Measurements from ENCODE around the gene SYCP2L. TPM values are rescaled to one million over a fixed set of nuclear protein-coding genes. Genes with fewer than 3 reads are reported as not detected.
"Not testable (repeated sequence)": the region's sequence is repeated elsewhere in the genome, so short reads cannot be mapped to it uniquely, and the experiment has no call there.

SYCP2L gene
- polyA plus RNA-seq, 1 donor from 2014 or later, result 9.4 TPM

GRCh38 chr6:10981409-10981808 lies 94.6 kb downstream of the SYCP2L start:
- TF ChIP-seq RAD21 (conservative IDR thresholded peaks at IDR 0.05), result no peak
- TF ChIP-seq EP300 (conservative IDR thresholded peaks at IDR 0.05; ENCODE audit: poor library complexity, severe bottlenecking), result no peak
- TF ChIP-seq TAF1 (IDR thresholded peaks at IDR 0.05; ENCODE audit: low read depth), result no peak
- no peak for TF ChIP-seq SMC3 (conservative IDR thresholded peaks at IDR 0.05; ENCODE audit: poor library complexity)
- TF ChIP-seq EZH2 (IDR thresholded peaks at IDR 0.05; ENCODE audit: borderline replicate concordance, insufficient read depth, low read length, poor library complexity, severe bottlenecking), result no peak
- no peak for TF ChIP-seq POLR2AphosphoS5 (IDR thresholded peaks at IDR 0.05)
- TF ChIP-seq, protein P1, sequence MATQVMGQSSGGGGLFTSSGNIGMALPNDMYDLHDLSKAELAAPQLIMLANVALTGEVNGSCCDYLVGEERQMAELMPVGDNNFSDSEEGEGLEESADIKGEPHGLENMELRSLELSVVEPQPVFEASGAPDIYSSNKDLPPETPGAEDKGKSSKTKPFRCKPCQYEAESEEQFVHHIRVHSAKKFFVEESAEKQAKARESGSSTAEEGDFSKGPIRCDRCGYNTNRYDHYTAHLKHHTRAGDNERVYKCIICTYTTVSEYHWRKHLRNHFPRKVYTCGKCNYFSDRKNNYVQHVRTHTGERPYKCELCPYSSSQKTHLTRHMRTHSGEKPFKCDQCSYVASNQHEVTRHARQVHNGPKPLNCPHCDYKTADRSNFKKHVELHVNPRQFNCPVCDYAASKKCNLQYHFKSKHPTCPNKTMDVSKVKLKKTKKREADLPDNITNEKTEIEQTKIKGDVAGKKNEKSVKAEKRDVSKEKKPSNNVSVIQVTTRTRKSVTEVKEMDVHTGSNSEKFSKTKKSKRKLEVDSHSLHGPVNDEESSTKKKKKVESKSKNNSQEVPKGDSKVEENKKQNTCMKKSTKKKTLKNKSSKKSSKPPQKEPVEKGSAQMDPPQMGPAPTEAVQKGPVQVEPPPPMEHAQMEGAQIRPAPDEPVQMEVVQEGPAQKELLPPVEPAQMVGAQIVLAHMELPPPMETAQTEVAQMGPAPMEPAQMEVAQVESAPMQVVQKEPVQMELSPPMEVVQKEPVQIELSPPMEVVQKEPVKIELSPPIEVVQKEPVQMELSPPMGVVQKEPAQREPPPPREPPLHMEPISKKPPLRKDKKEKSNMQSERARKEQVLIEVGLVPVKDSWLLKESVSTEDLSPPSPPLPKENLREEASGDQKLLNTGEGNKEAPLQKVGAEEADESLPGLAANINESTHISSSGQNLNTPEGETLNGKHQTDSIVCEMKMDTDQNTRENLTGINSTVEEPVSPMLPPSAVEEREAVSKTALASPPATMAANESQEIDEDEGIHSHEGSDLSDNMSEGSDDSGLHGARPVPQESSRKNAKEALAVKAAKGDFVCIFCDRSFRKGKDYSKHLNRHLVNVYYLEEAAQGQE (IDR thresholded peaks at IDR 0.05; ENCODE audit: borderline replicate concordance), result no peak
- TF ChIP-seq, protein P2, sequence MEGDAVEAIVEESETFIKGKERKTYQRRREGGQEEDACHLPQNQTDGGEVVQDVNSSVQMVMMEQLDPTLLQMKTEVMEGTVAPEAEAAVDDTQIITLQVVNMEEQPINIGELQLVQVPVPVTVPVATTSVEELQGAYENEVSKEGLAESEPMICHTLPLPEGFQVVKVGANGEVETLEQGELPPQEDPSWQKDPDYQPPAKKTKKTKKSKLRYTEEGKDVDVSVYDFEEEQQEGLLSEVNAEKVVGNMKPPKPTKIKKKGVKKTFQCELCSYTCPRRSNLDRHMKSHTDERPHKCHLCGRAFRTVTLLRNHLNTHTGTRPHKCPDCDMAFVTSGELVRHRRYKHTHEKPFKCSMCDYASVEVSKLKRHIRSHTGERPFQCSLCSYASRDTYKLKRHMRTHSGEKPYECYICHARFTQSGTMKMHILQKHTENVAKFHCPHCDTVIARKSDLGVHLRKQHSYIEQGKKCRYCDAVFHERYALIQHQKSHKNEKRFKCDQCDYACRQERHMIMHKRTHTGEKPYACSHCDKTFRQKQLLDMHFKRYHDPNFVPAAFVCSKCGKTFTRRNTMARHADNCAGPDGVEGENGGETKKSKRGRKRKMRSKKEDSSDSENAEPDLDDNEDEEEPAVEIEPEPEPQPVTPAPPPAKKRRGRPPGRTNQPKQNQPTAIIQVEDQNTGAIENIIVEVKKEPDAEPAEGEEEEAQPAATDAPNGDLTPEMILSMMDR (IDR thresholded peaks at IDR 0.05; ENCODE audit: poor library complexity, severe bottlenecking), result no peak
- no peak for TF ChIP-seq MXI1 (conservative IDR thresholded peaks at IDR 0.05; ENCODE audit: poor library complexity, severe bottlenecking)
- Histone ChIP-seq H3K9ac (ENCODE audit: low read length) (no peak overlapping the region), H3K9me2 (ENCODE audit: insufficient read depth, low read length) (no peaks in the 10 kb centered on the region)

GRCh38 chr6:10984959-10985358 lies 98.1 kb downstream of the SYCP2L start:
- H3K9ac ChIP-seq (ENCODE audit: low read length); H3K27me3 ChIP-seq (ENCODE audit: insufficient read depth, low read depth, low read length); H3K4me3 ChIP-seq (ENCODE audit: low read length); H3K36me3 ChIP-seq (ENCODE audit: insufficient read depth, low read length); H3K9me2 ChIP-seq (ENCODE audit: insufficient read depth, low read length); H2AFZ ChIP-seq (ENCODE audit: low read depth, low read length); H3K4me2 ChIP-seq (ENCODE audit: low read length); H3K27ac ChIP-seq (ENCODE audit: low read length); H3K9me3 ChIP-seq (ENCODE audit: low read length); H4K20me1 ChIP-seq (ENCODE audit: insufficient read depth); H3K79me2 ChIP-seq (replicated peaks; ENCODE audit: insufficient read depth, low read length); H3F3A ChIP-seq (ENCODE audit: insufficient read depth, low read length, poor library complexity, severe bottlenecking): not testable (repeated sequence)

More at GRCh38 chr6:10981409-10981808, 94.6 kb downstream of the SYCP2L start:
- Histone ChIP-seq H4K20me1 (ENCODE audit: insufficient read depth) (no peaks in the 10 kb centered on the region), H3F3A (ENCODE audit: insufficient read depth, low read length, poor library complexity, severe bottlenecking) (no peaks in the 10 kb centered on the region), H3K9me3 (ENCODE audit: low read length) (no peaks in the 10 kb centered on the region), H3K36me3 (ENCODE audit: insufficient read depth, low read length) (no peaks in the 10 kb centered on the region), H3K27me3 (ENCODE audit: insufficient read depth, low read depth, low read length) (no peaks in the 10 kb centered on the region), H3K4me3 (ENCODE audit: low read length) (no peak overlapping the region), H2AFZ (ENCODE audit: low read depth, low read length) (no peak overlapping the region), H3K4me2 (ENCODE audit: low read length) (no peak overlapping the region), H3K79me2 (replicated peaks; ENCODE audit: insufficient read depth, low read length) (no peaks in the 10 kb centered on the region), H3K27ac (ENCODE audit: low read length) (no peak overlapping the region)

GRCh38 chr6:10989587-10989986 lies 102.7 kb downstream of the SYCP2L start:
- H3K4me3 ChIP-seq (ENCODE audit: low read length), result no peak overlapping the region
- no peaks in the 10 kb centered on the region for H4K20me1 ChIP-seq (ENCODE audit: insufficient read depth)
- no peaks in the 10 kb centered on the region for H3K36me3 ChIP-seq (ENCODE audit: insufficient read depth, low read length)
- TF ChIP-seq, protein P1 (IDR thresholded peaks at IDR 0.05; ENCODE audit: borderline replicate concordance), result no peak
- TF ChIP-seq TAF1 (IDR thresholded peaks at IDR 0.05; ENCODE audit: low read depth), result no peak
- no peak for TF ChIP-seq RAD21 (conservative IDR thresholded peaks at IDR 0.05)
- TF ChIP-seq SMC3 (conservative IDR thresholded peaks at IDR 0.05; ENCODE audit: poor library complexity), result no peak
- TF ChIP-seq, protein P2 (IDR thresholded peaks at IDR 0.05; ENCODE audit: poor library complexity, severe bottlenecking), result no peak
- TF ChIP-seq POLR2AphosphoS5 (IDR thresholded peaks at IDR 0.05), result no peak
- H3K4me2 ChIP-seq (ENCODE audit: low read length), result no peak overlapping the region
- no peaks in the 10 kb centered on the region for H3F3A ChIP-seq (ENCODE audit: insufficient read depth, low read length, poor library complexity, severe bottlenecking)
- no peak overlapping the region for H3K27ac ChIP-seq (ENCODE audit: low read length)
- no peaks in the 10 kb centered on the region for H3K79me2 ChIP-seq (replicated peaks; ENCODE audit: insufficient read depth, low read length)
- H3K9me2 ChIP-seq (ENCODE audit: insufficient read depth, low read length), result no peaks in the 10 kb centered on the region
- no peaks in the 10 kb centered on the region for H3K9me3 ChIP-seq (ENCODE audit: low read length)
- H2AFZ ChIP-seq (ENCODE audit: low read depth, low read length), result no peak overlapping the region
- no peak overlapping the region for H3K9ac ChIP-seq (ENCODE audit: low read length)
- no peaks in the 10 kb centered on the region for H3K27me3 ChIP-seq (ENCODE audit: insufficient read depth, low read depth, low read length)
